ENCODE data around the gene ANKRD42. TPM values are rescaled to one million over a fixed set of nuclear protein-coding genes. Genes with fewer than 3 reads are reported as not detected.

The ANKRD42 gene
- total RNA-seq, 1 donor from 2014 or later: 12.1 TPM

DNA sequence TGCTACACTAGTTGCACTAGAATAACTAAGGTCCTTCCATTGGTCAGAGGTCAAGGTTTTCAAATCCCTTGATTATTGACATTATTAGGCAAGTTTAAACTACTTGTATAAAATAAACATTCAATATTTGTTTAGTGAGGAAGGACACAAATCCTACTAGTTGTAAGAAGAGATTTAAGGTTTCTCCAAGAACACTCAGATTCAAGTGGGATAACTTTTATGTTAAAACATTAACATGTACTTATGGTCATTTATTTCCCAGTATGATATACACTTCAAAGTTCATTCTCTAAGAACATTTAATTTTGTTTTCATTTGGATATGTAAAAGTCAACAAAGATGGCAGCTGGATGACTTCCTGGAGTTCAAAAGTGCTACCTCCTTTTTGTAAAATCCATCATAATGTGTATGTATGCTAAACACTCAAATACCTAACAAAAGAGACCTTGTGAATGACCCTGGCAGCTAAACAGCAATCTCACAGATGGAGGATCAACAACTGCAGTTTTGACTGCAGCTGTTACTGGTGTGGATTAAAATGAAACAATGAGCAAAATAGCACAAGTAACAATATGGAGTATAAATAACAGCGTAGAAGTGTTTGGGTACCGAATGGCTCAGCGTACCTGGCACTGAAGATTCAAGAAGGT, 91.1 kb downstream of the ANKRD42 start:
- no peak for DNase-seq (ENCODE audit: low spot score, unreplicated experiment)
- peak overlapping the region; percentile 99 for H3K27ac Mint-ChIP-seq
- H3K27me3 Mint-ChIP-seq: no peaks in the 10 kb centered on the region
- H3K9me3 Mint-ChIP-seq (ENCODE audit: low read depth): peaks cover 3% of the 10 kb centered on the region
- H3K36me3 Mint-ChIP-seq (ENCODE audit: insufficient read depth): peaks cover 2% of the 10 kb centered on the region
- TF ChIP-seq, protein P1, sequence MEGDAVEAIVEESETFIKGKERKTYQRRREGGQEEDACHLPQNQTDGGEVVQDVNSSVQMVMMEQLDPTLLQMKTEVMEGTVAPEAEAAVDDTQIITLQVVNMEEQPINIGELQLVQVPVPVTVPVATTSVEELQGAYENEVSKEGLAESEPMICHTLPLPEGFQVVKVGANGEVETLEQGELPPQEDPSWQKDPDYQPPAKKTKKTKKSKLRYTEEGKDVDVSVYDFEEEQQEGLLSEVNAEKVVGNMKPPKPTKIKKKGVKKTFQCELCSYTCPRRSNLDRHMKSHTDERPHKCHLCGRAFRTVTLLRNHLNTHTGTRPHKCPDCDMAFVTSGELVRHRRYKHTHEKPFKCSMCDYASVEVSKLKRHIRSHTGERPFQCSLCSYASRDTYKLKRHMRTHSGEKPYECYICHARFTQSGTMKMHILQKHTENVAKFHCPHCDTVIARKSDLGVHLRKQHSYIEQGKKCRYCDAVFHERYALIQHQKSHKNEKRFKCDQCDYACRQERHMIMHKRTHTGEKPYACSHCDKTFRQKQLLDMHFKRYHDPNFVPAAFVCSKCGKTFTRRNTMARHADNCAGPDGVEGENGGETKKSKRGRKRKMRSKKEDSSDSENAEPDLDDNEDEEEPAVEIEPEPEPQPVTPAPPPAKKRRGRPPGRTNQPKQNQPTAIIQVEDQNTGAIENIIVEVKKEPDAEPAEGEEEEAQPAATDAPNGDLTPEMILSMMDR (IDR thresholded peaks at IDR 0.05; ENCODE audit: unreplicated experiment): no peak
- H3K4me1 Mint-ChIP-seq (ENCODE audit: low read depth): peaks cover 21% of the 10 kb centered on the region
- H3K4me3 Mint-ChIP-seq (ENCODE audit: low read depth): peak overlapping the region; percentile 98

DNA sequence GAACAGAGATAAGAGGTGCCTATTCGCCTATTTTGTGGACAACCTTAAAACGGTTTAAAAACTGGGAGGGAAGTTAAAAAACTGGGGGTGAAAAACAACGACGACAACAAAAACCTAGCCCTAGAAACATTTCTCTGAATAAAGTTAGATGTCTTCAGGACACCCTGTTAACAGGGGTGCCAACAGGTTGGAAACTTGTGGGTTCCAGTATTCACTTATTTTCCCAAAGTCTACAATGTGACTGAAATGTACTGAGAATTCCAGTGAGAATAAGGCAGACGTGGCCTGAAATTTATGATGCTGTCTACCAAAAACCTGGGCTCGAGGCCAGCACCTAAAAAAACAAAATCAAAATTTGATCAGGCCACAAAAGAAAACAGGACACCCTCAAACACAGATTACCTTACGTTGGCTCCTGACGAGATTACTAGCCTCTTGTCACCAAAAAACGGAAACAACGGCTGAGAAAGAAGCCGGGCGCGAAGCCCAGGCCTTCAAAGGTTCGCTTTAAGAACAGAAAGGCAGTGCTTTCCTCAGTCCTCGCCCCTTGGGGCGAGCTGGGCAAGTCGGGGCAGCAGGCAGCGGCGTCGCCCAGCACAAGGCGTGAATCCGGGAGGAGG, 91.7 kb downstream of the ANKRD42 start:
- no peak for DNase-seq (ENCODE audit: low spot score, unreplicated experiment)
- Mint-ChIP-seq H3K4me3 (ENCODE audit: low read depth) (peak overlapping the region; percentile 98), H3K4me1 (ENCODE audit: low read depth) (peaks cover 21% of the 10 kb centered on the region), H3K27ac (peak overlapping the region; percentile 99), H3K27me3 (no peaks in the 10 kb centered on the region), H3K9me3 (ENCODE audit: low read depth) (peaks cover 3% of the 10 kb centered on the region), H3K36me3 (ENCODE audit: insufficient read depth) (no peaks in the 10 kb centered on the region)
- TF ChIP-seq, protein P1 (IDR thresholded peaks at IDR 0.05; ENCODE audit: unreplicated experiment): no peak

DNA sequence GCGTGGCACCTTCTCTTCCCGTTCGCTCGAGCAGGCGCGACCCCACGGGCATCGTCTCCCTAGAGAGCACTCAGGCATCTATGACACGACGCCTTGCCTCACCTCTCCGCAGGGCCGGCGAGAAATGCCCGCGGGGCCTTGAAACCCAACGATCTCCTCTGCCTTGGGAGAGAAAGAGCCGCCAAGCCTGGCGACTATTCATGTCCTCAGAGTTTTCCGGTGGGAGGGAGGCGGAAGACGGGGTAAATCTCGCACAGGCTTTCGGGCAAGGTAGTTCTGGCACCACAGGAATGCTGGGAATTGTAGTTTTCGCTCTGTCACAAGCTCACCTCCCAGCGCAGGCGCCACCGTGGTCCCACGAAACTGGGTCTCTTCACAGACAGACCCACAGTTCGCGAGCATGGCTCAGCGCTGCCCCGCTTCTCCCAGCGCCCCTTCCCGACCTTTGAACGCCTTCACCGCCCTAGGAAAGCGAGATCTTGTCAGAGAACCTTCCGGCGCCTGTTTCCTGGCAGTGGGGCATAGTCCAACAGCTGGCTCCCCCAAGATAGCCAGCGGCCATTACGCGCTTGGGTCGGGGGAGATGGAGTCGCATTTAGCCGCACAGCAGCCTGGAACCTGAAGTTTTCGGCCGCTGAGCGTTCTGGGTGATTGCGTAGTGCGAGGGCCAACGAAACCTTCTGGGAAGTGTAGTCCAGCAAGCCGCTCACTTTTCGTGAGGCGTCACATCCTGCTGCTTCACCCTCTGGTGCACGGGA, 92.4 kb downstream of the ANKRD42 start, which contains the start of gene CCDC90B:
CCDC90B (minus strand) TSS at position 597 of the 758 bp plus-strand sequence; CDS start at position 202, 395 bp downstream.
- H3K27ac Mint-ChIP-seq: peak within 1 kb of the TSS; percentile 99
- TF ChIP-seq, protein P1 (IDR thresholded peaks at IDR 0.05; ENCODE audit: unreplicated experiment): peak; percentile 49
- H3K4me1 Mint-ChIP-seq (ENCODE audit: low read depth): peaks cover 21% of the 10 kb centered on the region
- H3K36me3 Mint-ChIP-seq (ENCODE audit: insufficient read depth): no peaks in the 10 kb centered on the region
- H3K27me3 Mint-ChIP-seq: no peaks in the 10 kb centered on the region
- H3K9me3 Mint-ChIP-seq (ENCODE audit: low read depth): peaks cover 3% of the 10 kb centered on the region
- peak; percentile 81 for DNase-seq (ENCODE audit: low spot score, unreplicated experiment)
- peak within 1 kb of the TSS; percentile 98 for H3K4me3 Mint-ChIP-seq (ENCODE audit: low read depth)

DNA sequence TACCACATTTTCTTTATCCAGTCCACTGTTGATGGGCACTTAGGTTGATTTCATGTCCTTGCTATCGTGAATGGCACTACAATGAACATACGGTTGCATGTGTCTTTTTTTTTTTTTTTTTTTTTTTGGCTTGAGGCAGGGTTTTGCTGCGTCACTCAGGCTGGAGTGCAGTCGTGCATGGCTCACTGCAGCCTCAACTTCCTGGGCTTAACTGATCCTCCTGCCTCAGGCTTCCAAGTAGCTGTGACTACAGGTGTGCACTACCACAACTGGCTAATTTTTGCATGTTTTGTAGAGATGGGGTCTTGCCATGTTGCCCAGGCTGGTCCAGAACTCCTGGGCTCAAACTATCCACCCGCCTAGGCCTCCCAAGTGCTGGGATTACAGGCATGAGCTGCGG, 94.1 kb downstream of the ANKRD42 start:
- Mint-ChIP-seq H3K9me3 (ENCODE audit: low read depth) (peaks cover 3% of the 10 kb centered on the region), H3K4me3 (ENCODE audit: low read depth) (no peak overlapping the region), H3K4me1 (ENCODE audit: low read depth) (peaks cover 18% of the 10 kb centered on the region), H3K36me3 (ENCODE audit: insufficient read depth) (no peaks in the 10 kb centered on the region), H3K27me3 (no peaks in the 10 kb centered on the region), H3K27ac (no peak overlapping the region)
- no peak for DNase-seq (ENCODE audit: low spot score, unreplicated experiment)
- TF ChIP-seq, protein P1 (IDR thresholded peaks at IDR 0.05; ENCODE audit: unreplicated experiment): no peak

DNA sequence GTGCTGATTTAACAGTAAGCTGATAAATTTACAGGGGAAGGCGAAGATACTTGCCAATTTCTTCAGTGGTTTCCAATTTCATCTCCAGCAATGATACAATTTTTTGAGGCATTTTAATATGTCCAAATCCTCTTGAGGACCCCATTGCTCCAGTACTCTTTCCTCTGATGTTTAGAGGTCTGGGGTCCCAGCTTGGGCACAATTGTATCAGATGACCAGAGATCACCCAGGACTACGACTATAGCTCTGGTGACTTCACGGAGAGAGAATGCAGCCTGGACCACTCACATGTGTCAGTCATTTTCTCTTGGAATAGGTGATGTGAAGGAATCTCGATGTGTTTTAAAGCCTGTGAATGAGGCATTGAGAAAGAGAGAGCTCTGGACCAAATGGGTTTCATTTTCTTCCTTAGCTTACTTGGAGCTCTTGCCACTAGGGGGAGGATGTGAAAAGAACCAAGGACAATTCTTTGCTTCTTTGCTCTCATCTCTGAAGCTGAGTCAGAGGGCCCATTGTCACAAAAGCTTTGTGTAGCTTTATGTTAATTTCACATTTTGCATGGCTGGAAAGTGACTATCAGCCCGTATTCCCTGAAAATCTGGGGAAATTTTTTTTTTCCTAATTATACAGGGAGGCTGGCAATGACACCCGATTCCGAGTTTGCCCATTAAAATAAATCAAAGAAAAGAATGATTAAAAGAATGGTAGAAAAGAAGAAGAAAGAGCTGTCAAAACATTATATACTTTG, 99.4 kb downstream of the ANKRD42 start:
- no peak overlapping the region for H3K27ac Mint-ChIP-seq
- no peak for DNase-seq (ENCODE audit: low spot score, unreplicated experiment)
- no peak overlapping the region for H3K4me3 Mint-ChIP-seq (ENCODE audit: low read depth)
- no peaks in the 10 kb centered on the region for H3K4me1 Mint-ChIP-seq (ENCODE audit: low read depth)
- no peaks in the 10 kb centered on the region for H3K9me3 Mint-ChIP-seq (ENCODE audit: low read depth)
- peaks cover 7% of the 10 kb centered on the region for H3K27me3 Mint-ChIP-seq
- TF ChIP-seq, protein P1 (IDR thresholded peaks at IDR 0.05; ENCODE audit: unreplicated experiment): peak; percentile 73
- no peaks in the 10 kb centered on the region for H3K36me3 Mint-ChIP-seq (ENCODE audit: insufficient read depth)
